ENCODE results near the gene PTPRG. TPM values are rescaled to one million over a fixed set of nuclear protein-coding genes. Genes with fewer than 3 reads are reported as not detected.

The PTPRG gene
- total RNA-seq, 2 donors from 2014 or later: 26.0 to 26.3 TPM

DNA sequence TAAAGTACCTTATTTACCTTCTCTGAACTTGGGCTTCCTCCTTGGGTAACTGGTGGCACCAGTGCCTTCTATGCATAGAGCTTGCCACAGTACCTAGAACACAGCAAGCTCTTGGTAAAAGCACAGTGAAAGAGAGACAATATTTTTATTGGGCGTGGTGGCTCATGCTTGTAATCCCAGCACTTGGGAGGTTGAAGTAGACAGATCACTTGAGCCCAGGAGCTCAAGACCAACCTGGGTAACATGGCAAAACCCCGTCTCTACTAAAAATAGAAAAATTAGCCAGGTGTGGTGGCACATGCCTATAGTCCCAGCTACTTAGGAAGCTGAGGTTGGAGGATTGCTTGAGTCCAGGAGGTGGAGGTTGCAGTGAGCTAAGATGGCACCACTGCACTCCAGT lies 285.1 kb downstream of the PTPRG start:
- Histone ChIP-seq H3K36me3 (no peaks in the 10 kb centered on the region), H3K27ac (no peak overlapping the region), H3K27me3 (no peaks in the 10 kb centered on the region), H3K9ac (ENCODE audit: low read depth in 2 of 2, low read length in 2 of 2) (no peak overlapping the region), H3K4me3 (no peak overlapping the region), H3K4me1 (no peaks in the 10 kb centered on the region), H3K9me3 (no peaks in the 10 kb centered on the region)
- TF ChIP-seq, protein P1, sequence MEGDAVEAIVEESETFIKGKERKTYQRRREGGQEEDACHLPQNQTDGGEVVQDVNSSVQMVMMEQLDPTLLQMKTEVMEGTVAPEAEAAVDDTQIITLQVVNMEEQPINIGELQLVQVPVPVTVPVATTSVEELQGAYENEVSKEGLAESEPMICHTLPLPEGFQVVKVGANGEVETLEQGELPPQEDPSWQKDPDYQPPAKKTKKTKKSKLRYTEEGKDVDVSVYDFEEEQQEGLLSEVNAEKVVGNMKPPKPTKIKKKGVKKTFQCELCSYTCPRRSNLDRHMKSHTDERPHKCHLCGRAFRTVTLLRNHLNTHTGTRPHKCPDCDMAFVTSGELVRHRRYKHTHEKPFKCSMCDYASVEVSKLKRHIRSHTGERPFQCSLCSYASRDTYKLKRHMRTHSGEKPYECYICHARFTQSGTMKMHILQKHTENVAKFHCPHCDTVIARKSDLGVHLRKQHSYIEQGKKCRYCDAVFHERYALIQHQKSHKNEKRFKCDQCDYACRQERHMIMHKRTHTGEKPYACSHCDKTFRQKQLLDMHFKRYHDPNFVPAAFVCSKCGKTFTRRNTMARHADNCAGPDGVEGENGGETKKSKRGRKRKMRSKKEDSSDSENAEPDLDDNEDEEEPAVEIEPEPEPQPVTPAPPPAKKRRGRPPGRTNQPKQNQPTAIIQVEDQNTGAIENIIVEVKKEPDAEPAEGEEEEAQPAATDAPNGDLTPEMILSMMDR (IDR thresholded peaks at IDR 0.05): no peak
- DNase-seq: no peak
- intact Hi-C loops (cut with DNase I): no loop called here

DNA sequence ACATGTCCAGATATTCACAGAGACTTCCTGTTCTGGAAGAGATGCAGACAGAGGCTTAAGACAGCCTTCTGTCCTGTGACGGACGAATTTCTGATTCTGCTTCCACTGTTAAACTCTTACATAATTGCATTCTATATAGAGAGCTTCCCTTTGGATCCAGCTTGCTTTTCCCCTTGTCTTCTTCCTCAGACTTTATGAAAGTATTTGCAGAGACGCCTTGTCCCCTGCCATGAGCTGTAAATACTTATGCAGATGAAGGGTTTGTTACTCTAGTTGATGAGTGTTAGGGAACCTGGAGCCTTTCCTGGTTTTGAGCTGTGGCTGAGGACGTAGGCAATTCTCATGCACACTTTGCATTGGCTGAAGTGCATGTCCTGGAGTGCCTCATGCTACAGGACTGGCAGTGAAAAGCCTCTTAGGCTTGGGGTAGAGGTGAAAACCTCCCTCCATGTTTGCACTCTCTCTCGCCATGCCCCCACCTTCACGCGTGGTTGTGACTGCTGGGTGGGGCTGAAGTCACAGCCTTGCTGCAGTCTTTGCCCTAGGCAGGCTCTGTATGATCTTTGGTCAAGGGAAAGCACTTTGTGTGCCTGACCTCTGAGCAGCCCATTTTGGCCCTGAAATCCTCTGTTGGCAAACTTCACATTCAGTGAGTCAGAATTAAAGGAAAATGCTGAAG lies 286.6 kb downstream of the PTPRG start:
- TF ChIP-seq, protein P1 (IDR thresholded peaks at IDR 0.05): no peak
- peak; percentile 66 for DNase-seq
- Histone ChIP-seq H3K36me3 (no peaks in the 10 kb centered on the region), H3K9ac (ENCODE audit: low read depth in 2 of 2, low read length in 2 of 2) (peak overlapping the region in 1 of 2 donors; percentile 49), H3K27me3 (no peaks in the 10 kb centered on the region), H3K4me3 (no peak overlapping the region), H3K9me3 (no peaks in the 10 kb centered on the region), H3K4me1 (no peaks in the 10 kb centered on the region), H3K27ac (peak overlapping the region; percentile 58)
- intact Hi-C loops (cut with DNase I): no loop called here

DNA sequence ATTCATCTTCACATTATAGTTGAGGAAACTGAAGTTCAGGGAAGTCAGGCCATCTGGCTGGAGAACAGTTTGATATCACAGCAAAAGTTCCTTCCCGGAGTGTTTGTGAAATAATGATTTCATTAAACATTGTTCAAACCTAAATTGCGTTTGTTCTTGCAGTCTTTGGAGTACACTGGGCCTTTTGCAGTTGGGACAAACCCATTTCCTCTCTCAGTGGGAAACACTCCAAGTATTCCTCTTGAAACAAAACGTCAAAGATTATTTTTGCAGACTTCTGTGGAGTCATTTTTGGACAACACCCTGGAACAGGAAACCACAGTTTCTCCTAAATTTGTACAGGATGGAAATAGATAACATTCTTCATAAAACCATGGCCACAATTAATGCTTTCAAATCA lies 287.5 kb downstream of the PTPRG start:
- H3K4me1 ChIP-seq: no peaks in the 10 kb centered on the region
- no peaks in the 10 kb centered on the region for H3K36me3 ChIP-seq
- H3K27ac ChIP-seq: peak overlapping the region; percentile 58
- no peaks in the 10 kb centered on the region for H3K9me3 ChIP-seq
- TF ChIP-seq, protein P1 (IDR thresholded peaks at IDR 0.05): no peak
- intact Hi-C loops (cut with DNase I): no loop called here
- H3K27me3 ChIP-seq: no peaks in the 10 kb centered on the region
- no peak for DNase-seq
- H3K4me3 ChIP-seq: no peak overlapping the region
- H3K9ac ChIP-seq (ENCODE audit: low read depth in 2 of 2, low read length in 2 of 2): peak overlapping the region in 1 of 2 donors; percentile 54

DNA sequence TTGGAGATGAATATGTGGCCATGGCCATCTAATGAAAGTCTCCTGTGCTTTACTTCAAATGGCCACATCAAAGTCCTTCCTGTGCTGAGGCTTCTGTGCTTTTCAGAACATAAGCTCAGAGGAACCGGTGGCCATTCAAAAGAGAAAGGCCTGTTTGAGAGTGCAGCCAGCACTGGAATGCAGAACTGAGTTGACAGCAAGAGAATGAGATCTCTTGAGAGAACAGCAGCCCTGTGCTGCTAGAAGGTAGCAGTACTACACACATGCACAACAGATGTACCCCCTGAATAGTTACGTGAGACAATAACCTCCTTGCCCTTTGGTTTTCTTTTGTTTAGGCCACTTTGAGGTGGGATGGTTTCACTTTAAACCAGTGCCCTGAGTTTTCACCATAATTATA lies 292.5 kb downstream of the PTPRG start:
- no peak overlapping the region for H3K4me3 ChIP-seq
- H3K27me3 ChIP-seq: no peaks in the 10 kb centered on the region
- DNase-seq: no peak
- H3K36me3 ChIP-seq: no peaks in the 10 kb centered on the region
- TF ChIP-seq, protein P1 (IDR thresholded peaks at IDR 0.05): no peak
- no peaks in the 10 kb centered on the region for H3K4me1 ChIP-seq
- intact Hi-C loops (cut with DNase I): no loop called here
- no peak overlapping the region for H3K9ac ChIP-seq (ENCODE audit: low read depth in 2 of 2, low read length in 2 of 2)
- no peak overlapping the region for H3K27ac ChIP-seq
- H3K9me3 ChIP-seq: no peaks in the 10 kb centered on the region

DNA sequence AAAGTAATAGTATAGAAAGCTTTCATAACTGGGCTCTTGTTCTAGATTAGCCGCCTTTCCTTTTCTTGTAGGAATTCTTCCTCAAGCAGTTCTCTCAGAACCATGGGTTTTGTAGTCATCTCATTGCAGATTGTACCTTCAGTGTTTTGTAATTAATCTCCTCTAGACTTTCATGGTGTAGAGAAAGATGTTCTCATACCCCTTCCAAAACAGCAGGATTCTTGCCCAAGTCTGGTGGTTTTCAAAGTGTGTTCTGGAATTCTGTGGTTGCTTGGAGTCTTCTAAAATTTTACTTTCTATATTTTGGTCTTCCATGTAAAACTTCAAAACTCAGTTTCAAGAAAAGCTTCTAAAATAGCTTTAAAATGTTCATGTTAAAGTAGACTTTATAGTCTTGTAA lies 293.8 kb downstream of the PTPRG start:
- no peak overlapping the region for H3K9ac ChIP-seq (ENCODE audit: low read depth in 2 of 2, low read length in 2 of 2)
- TF ChIP-seq, protein P1 (IDR thresholded peaks at IDR 0.05): no peak
- no peaks in the 10 kb centered on the region for H3K4me1 ChIP-seq
- no peak for DNase-seq
- H3K27me3 ChIP-seq: no peaks in the 10 kb centered on the region
- intact Hi-C loops (cut with DNase I): loop anchor here (5.0 kb wide), 2 partner anchors 197 to 293 kb away; partner anchors contain the start of gene PTPRG
- no peak overlapping the region for H3K27ac ChIP-seq
- no peaks in the 10 kb centered on the region for H3K36me3 ChIP-seq
- H3K4me3 ChIP-seq: no peak overlapping the region
- H3K9me3 ChIP-seq: no peaks in the 10 kb centered on the region
